CD4-positive, alpha-beta T cell treated with Interleukin-4 for 1 hour (primary cell): ENCODE data around the gene ROMO1.
A peak's percentile ranks its signal among the peaks of the same experiment; 100 is the strongest.
"Not testable (repeated sequence)": the region's sequence is repeated elsewhere in the genome, so short reads cannot be mapped to it uniquely, and the experiment has no call there.

Source experiments
- DNase-seq, 2 donors: peaks; one replicate each; pipeline ENCODE4 v3.0.0-alpha.2; 2020 to 2022

ROMO1 gene

DNA sequence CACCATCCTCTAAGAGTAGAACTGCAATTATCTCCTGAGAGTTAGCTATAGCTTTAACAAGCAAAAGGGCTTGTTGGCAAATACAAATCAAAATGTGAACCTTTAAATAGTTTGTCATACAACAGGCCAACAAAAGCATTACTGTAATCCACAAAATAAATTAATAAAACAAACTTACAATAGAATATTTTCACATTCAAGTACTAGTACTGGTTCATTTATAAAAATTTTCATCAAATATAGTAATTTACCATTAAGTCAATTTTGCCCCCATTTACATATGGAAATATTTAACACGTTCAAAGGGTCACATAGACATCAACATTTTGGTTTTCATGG lies 33.4 kb downstream of the ROMO1 start:
- DNase-seq = no peak

DNA sequence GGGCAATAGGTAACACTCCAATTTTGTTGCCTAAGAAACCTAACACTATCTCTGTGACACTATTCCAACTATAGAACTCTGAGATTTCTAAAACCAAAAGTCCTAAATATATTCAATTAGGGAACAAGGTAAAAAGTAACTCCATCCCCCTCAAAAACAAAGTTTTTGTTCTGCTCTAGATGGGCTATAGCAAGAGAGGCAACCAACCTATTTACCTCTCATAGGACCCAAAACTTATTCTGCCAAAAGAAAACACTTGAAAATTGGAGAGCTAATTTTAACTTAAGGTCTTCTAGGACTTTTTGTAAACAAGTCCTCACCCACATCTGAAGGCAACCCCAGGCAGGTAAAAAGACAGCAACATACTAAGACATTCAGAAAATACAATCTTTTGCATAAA lies 35.2 kb downstream of the ROMO1 start:
- DNase-seq = no peak

DNA sequence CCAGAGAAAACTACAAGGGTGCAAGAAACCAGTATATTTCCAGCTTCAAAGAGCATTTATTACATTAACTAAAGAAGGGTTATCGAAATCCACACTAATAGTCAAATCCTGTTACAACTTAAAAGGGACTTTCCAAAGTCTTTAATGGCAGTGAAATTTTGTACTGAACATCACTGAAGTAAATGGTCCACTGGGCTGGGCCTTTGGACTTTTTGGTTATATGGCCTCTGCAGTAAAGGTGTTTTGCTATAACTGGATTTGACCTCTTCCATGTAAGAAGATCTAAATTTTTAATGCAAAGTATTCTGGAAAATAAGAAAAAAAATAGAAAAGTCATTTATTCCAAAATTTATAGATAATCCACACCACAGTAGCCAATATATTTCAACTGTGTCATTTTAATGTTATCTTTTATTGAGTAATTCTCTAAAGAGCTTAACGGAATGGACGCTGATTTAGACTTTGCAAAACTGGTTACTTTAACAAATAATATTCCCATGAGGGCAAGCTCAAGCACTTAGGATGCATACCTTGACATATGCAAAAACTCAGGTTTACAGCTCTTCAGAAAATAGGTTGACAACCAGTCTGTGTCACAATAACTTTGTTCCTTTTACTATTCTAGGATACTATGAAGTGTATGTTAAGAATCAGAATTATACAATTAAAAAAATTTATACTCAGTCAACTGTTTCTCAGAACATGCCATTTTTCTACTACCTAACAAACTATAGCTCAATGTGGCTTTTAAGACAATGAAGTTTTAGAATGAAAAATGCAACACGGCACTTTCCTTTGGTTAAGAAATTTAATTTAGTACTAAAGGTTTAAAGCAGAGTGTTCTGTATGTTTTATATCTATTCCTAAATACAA lies 35.8 kb downstream of the ROMO1 start:
- no peak for DNase-seq

GRCh38 chr20:35735826-35736470 lies 36.7 kb downstream of the ROMO1 start:
- no peak for DNase-seq

DNA sequence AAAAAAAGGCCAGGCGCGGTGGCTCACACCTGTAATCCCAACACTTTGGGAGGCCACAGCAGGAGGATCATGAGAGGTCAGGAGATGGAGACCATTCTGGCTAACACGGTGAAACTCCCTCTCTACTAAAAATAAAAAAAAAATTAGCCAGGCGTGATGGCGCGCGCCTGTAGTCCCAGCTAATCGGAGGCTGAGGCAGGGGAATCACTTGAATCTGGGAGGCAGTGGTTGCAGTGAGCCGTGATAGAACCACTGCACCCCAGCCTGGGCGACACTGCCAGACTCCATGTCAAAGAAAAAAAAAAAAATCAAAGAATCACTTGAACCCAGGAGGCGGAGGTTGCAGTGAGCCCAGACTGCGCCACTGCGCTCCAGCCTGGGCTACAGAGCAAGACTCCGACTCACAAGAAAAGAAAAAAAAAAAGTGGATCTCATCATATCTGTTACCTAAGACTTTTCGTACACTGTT lies 38.7 kb downstream of the ROMO1 start:
- no peak for DNase-seq

DNA sequence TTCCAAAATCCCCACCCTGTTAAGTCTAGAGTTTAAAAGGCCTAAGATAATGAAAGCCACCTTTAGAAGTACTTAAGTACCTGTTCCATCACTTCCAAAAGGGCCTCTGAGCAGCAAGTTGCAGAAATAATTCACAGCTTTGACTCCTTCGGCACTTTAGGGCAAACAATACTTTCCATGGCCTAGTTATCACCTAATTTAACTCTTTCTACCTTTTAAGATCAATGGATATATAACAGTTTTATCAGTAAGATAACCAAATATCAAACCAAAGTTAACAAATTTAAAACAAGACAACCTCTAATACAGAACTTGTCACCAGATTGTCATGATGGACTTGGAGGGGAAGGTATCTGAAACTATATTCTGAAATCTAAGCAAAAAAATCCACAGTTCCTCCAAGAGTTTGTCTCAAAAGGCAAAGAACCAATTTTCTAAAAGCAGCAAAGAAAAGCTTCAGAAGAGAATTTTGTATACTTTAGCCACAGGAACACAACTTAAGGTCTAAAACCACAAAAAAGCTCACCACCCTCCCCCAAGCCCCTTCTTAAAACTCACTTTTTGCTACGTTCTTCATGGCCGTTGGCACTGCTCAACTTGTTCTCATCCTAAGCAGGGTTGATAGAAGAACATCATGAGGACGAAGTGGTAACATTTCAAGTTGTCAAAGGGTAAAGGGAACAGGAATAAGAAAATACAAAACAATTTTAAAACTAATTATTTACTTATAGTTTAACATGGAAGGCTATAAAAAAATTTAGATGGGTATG lies 39.4 kb downstream of the ROMO1 start:
- no peak for DNase-seq

DNA sequence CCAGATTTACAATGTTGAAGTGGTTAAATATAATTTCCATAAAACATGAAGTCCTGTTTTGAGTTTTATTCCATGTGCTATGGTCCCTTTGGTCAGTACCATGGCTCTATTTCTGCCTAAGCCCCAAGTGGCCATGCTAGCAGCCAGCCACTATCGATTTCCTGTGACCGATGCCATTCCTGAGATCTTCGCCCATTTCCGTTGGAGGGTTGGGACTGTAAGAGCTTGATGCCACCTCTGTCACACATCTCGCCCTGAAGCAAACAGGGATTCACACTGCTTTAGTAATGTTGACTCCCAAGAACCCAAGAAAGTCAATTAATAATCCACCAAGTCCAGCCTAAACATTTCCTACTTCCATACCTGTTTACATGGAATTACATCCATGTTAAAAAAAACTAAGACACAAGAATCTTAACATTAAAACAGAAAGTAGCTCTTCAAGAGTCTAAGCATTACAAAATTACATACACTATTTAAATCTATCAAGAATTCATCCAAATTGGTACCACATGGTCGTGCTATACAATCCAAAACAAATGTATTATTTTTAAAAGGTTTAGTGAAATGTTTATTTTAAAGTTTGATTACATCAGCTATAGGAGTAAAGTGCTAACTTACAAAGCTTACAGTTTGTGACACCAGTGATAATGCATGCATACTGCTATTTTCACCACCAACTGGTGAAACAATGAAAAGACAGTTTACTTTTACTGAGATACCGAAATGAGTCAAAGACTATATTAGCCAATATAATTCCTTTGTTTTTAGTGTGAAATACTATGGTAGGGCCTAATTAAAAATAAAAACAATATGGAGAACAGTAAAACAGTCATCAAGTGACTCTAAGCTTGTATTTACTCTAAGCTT lies 40.3 kb downstream of the ROMO1 start:
- peak in 1 of 2 donors; percentile 69 for DNase-seq

GRCh38 chr20:35741892-35742740 lies 42.9 kb downstream of the ROMO1 start, which contains the start of gene RBM39:
RBM39 (minus strand) TSS chr20:35742260; CDS start chr20:35740874, 1,386 bp downstream.
- peak; percentile 100 for DNase-seq

GRCh38 chr20:35742741-35743523 lies 43.7 kb downstream of the ROMO1 start:
- DNase-seq = peak; percentile 34 to 67

DNA sequence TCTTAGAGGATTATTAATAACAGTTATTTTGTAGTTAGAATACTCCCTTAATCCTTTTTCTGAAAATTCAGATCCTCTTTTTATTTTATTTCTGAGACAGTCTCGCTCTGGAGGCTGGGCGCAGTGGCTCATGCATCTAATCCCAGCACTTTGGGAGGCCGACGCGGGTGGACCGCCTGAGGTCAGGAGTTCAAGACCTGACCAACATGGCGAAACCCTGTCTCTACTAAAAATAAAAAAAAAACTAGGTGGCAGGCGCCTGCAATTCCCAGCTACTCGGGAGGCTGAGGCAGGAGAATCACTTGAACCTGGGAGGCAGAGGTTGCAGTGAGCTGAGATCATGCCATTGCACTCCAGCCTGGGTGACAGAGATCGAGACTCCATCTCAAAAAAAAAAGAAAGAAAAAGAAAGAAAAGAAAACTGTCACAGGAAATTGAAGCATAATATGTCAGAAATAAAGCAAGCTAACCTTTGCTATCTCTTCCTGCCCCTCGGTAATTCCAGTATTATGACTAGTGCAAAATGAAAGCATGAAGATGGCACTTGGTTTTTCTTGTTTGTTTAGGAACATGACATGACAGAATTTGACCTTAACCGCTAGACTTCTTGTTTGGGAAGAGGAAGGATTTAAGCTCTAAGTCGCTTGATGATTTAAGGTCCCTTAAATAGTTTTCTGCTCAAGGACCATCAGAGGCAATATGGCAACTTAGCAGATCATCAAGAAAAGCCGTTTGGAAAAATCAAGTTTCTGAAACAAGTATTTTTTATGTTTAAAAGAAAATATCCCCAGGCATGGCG lies 44.7 kb downstream of the ROMO1 start:
- peak in 1 of 2 donors; percentile 48 for DNase-seq

DNA sequence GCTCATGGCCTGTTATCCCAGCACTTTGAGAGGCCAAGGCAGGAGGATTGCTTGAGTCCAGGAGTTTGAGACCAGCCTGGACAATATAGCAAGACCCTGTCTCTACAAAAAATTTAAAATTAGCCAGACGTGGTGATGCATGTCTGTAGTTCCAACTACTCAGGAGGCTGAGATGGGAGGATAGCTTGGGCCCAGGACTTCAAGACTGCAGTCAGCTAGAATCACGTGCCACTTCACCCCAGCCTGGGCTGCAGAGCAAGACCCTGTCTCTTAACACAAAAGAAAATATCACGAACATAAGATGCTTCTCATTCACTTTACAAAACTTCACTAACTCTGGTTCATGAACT lies 45.3 kb downstream of the ROMO1 start:
- not testable (repeated sequence) for DNase-seq
